Left lobe of liver (tissue), 2 donors: ENCODE data around the gene ANXA7. TPM values are rescaled to one million over a fixed set of nuclear protein-coding genes. Genes with fewer than 3 reads are reported as not detected.
"Not testable (repeated sequence)": the region's sequence is repeated elsewhere in the genome, so short reads cannot be mapped to it uniquely, and the experiment has no call there.

Source experiments
- ATAC-seq: fragments of 200-7000 bp; cut with Tn5 transposase; one replicate; pipeline ENCODE4 v1.9.1; 2020; ENCODE audit warnings: mild to moderate bottlenecking, moderate library complexity
- DNase-seq: peaks from one replicate; pipeline ENCODE4 v3.0.0-alpha.2; 2020; ENCODE audit warnings: low spot score
- total RNA-seq: library from RNA; stranded (reverse); gene quantifications from one replicate; pipeline ENCODE4 v1.2.1, GENCODE V29; 2021
- donor health status: DM: no; HTN: no; CAD: no; lungs with moderate emphysema.
- donor health status: DM: no; HTN: yes; CAD: no.

Gene ANXA7
- total RNA-seq, 1 donor from 2014 or later: 89.9 TPM

GRCh38 chr10:73357166-73357565, 56.7 kb downstream of the ANXA7 start:
- no peak for ATAC-seq

GRCh38 chr10:73344269-73344668, 69.6 kb downstream of the ANXA7 start:
- ATAC-seq (no peak), DNase-seq (no peak)

More at GRCh38 chr10:73357166-73357565, 56.7 kb downstream of the ANXA7 start:
- no peak for DNase-seq

- no peak for DNase-seq
- ATAC-seq: no peak
These were observed 73.7 kb downstream of the ANXA7 start for GRCh38 chr10:73340121-73340520.

- ATAC-seq (no peak), DNase-seq (no peak)
These were observed 74.4 kb downstream of the ANXA7 start for GRCh38 chr10:73339436-73339835.

- DNase-seq (no peak), ATAC-seq (no peak)
These were observed 75.0 kb downstream of the ANXA7 start for GRCh38 chr10:73338801-73339368.

- no peak for DNase-seq
- ATAC-seq: no peak
These were observed 80.7 kb downstream of the ANXA7 start for GRCh38 chr10:73333202-73333601.

- ATAC-seq (no peak), DNase-seq (no peak)
These were observed 81.5 kb downstream of the ANXA7 start for GRCh38 chr10:73332379-73332778.

GRCh38 chr10:73328523-73328922, 85.3 kb downstream of the ANXA7 start:
- DNase-seq, ATAC-seq: not testable (repeated sequence)

GRCh38 chr10:73325290-73325689, 88.6 kb downstream of the ANXA7 start:
- ATAC-seq, DNase-seq: not testable (repeated sequence)

Other genes with a start within 250 kb of the ANXA7 start
- 9.1 TPM for gene ECD, start 246.1 kb downstream of the ANXA7 start, total RNA-seq
- gene FAM149B1, start 245.9 kb downstream of the ANXA7 start, total RNA-seq: 11.1 TPM
- gene DNAJC9, start 166.8 kb downstream of the ANXA7 start, total RNA-seq: 5.8 TPM
- 53.6 TPM for gene MRPS16, start 161.4 kb downstream of the ANXA7 start, total RNA-seq
- 2.8 TPM for gene CFAP70, start 55.2 kb downstream of the ANXA7 start, total RNA-seq
- gene MSS51, start 19.5 kb upstream of the ANXA7 start, total RNA-seq: 0.50 TPM
- 10.7 TPM for gene PPP3CB, start 82.0 kb upstream of the ANXA7 start, total RNA-seq
- 4.8 TPM for gene USP54, start 177.3 kb upstream of the ANXA7 start, total RNA-seq
- gene MYOZ1, start 227.4 kb upstream of the ANXA7 start, total RNA-seq: not detected
- gene SYNPO2L, start 242.0 kb upstream of the ANXA7 start, total RNA-seq: not detected